Upper lobe of left lung (tissue), 4 donors: ENCODE data around the gene LNX2.

Source experiments
- EP300 ChIP-seq, 4 donors: sonication (generic); formaldehyde crosslinking; IDR thresholded peaks; one replicate each; pipeline ENCODE4 v1.5.1; 2017; ENCODE audit warnings: antibody characterized with exemption in 4 of 4, control low read depth in 2 of 4
- POLR2A ChIP-seq, 4 donors: fragments of 450-650 bp; IDR thresholded peaks; one replicate each; pipeline ENCODE4 v1.5.1; 2016 to 2017; ENCODE audit warnings: antibody characterized with exemption in 4 of 4, mild to moderate bottlenecking in 2 of 4
- TF ChIP-seq, protein P1 (sequence below), 6 experiments: fragments of 450-650 bp in 4 of 6; fragments of 200-600 bp in 2 of 6; sonication (generic) in 2 of 6; IDR thresholded peaks; one replicate each; pipeline ENCODE4 v1.5.1; 2016 to 2019; ENCODE audit warnings: antibody characterized with exemption in 6 of 6

GRCh38 chr13:27535546-27535945, 84.8 kb downstream of the LNX2 start:
- TF ChIP-seq POLR2A (IDR thresholded peaks at IDR 0.05) (no peak), EP300 (IDR thresholded peaks at IDR 0.05) (no peak)
- TF ChIP-seq, protein P1, sequence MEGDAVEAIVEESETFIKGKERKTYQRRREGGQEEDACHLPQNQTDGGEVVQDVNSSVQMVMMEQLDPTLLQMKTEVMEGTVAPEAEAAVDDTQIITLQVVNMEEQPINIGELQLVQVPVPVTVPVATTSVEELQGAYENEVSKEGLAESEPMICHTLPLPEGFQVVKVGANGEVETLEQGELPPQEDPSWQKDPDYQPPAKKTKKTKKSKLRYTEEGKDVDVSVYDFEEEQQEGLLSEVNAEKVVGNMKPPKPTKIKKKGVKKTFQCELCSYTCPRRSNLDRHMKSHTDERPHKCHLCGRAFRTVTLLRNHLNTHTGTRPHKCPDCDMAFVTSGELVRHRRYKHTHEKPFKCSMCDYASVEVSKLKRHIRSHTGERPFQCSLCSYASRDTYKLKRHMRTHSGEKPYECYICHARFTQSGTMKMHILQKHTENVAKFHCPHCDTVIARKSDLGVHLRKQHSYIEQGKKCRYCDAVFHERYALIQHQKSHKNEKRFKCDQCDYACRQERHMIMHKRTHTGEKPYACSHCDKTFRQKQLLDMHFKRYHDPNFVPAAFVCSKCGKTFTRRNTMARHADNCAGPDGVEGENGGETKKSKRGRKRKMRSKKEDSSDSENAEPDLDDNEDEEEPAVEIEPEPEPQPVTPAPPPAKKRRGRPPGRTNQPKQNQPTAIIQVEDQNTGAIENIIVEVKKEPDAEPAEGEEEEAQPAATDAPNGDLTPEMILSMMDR (IDR thresholded peaks at IDR 0.05), result no peak
